GM06990 (cell line): ENCODE data around the gene ZC3H4.
"Not testable (repeated sequence)": the region's sequence is repeated elsewhere in the genome, so short reads cannot be mapped to it uniquely, and the experiment has no call there.

ENCODE experiments used
- DNase-seq: peaks from one replicate; pipeline ENCODE4 v3.0.0-alpha.2; 2011; ENCODE audit not compliant: insufficient read length; ENCODE audit errors: extremely low read depth
- H3K27me3 ChIP-seq: replicated peaks from 2 replicates; pipeline ENCODE4 v1.6.0; 2011; ENCODE audit warnings: low read length; ENCODE audit not compliant: control insufficient read depth, insufficient read depth
- H3K36me3 ChIP-seq: 2 replicates; pipeline ENCODE4 v1.5.1; 2011; ENCODE audit warnings: low read length; ENCODE audit not compliant: control insufficient read depth, insufficient read depth
- H3K4me3 ChIP-seq: replicated peaks from 2 replicates; pipeline ENCODE4 v1.5.1; 2011; ENCODE audit warnings: low read depth, mild to moderate bottlenecking, control low read depth, low read length
- CTCF ChIP-seq: IDR thresholded peaks from 2 replicates; pipeline ENCODE4 v1.5.1; 2011; ENCODE audit warnings: low read length, control low read depth, mild to moderate bottlenecking, inconsistent platforms; ENCODE audit not compliant: insufficient read depth, poor library complexity, severe bottlenecking

ZC3H4 gene

DNA sequence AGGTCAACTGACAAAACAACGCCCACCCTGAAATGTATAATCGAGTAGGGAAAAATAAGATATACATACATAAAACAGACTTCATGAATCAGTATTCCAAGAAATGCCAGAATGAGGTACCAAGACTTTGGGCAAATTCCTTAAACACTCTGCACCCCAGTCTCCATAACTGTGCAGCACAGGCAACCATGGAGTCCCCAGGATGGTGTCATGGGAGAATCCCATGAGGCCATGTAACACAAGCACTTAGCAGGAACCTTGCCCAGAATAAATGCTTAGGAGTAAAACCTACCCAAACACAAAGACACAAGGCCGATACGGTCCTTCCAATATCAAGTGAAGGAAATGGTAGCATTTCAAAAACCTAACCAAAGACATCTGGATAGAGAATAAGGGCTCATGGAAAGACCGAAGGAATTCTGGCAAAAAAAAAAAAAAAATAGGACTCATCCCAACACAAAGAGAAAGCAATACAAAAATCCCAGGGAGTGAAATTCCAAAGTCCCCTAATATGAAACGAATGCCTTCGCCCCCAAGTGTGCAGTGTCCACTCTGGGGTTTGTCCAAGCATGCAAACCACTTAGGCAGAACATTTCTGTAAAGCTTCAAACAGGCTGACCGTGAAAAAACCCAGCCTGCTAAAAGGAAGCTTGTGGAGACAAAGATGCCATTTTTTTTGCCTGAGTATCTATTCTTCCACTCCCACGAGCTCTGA lies 11.1 kb downstream of the ZC3H4 start:
- no peak for DNase-seq
- no peak overlapping the region for H3K4me3 ChIP-seq
- TF ChIP-seq CTCF: no peak
- no peaks in the 10 kb centered on the region for H3K27me3 ChIP-seq
- peaks cover 9% of the 10 kb centered on the region for H3K36me3 ChIP-seq

- not testable (repeated sequence) for H3K27me3 ChIP-seq, DNase-seq, H3K36me3 ChIP-seq, H3K4me3 ChIP-seq
Measured at GRCh38 chr19:47101116-47101515, 12.5 kb downstream of the ZC3H4 start.

GRCh38 chr19:47100290-47100689 lies 13.3 kb downstream of the ZC3H4 start:
- TF ChIP-seq CTCF: no peak
- Histone ChIP-seq H3K36me3 (peaks cover 6% of the 10 kb centered on the region), H3K4me3 (no peak overlapping the region), H3K27me3 (no peaks in the 10 kb centered on the region)
- DNase-seq: no peak

DNA sequence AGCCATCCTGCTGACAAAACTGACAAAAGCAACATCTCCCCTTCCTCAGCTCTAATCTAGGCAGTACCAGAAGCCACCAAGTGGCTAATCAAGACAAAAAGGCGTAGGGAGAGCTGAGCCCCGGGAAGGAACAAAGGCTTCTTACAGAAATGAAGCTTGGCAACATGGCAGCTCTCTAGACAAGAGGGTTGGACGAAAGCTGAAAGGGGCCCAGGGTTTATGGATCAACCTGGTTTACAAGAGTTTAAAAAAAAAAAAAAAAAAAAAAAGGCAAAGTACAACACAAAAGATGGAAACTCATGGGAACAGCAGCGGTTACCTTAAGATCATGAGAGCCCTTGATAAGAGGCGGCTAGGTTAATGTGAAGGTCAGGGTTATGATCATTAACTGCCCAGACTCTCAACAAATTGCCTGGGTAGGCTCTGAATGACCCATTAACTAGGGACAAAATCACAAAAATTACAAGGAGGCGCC lies 14.0 kb downstream of the ZC3H4 start:
- Histone ChIP-seq H3K4me3 (no peak overlapping the region), H3K36me3 (peaks cover 6% of the 10 kb centered on the region), H3K27me3 (no peaks in the 10 kb centered on the region)
- TF ChIP-seq CTCF: no peak
- DNase-seq: no peak

DNA sequence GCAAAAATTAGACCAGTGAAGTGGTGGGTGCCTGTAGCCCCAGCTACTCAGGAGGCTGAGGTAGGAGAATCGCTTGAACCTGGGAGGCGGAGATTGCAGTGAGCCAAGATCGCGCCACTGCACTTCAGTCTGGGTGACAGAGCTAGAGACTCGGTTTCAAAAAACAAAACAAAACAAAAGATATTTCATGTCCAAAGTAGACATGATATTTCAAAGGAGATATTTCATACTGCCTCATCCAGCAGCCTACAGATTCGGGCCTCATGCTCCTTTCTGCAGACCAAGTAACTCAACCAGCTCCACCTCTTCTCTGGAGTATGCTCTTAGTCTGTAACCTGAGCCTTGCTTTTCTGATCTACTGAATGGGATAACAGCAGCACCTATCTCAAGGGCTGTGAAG lies 15.0 kb downstream of the ZC3H4 start:
- no peak for TF ChIP-seq CTCF
- no peak for DNase-seq
- no peaks in the 10 kb centered on the region for H3K27me3 ChIP-seq
- H3K36me3 ChIP-seq: peaks cover 6% of the 10 kb centered on the region
- no peak overlapping the region for H3K4me3 ChIP-seq

- H3K36me3 ChIP-seq: peaks cover 6% of the 10 kb centered on the region
- no peak for DNase-seq
- H3K4me3 ChIP-seq: no peak overlapping the region
Measured at GRCh38 chr19:47097396-47098201, 16.0 kb downstream of the ZC3H4 start.

More at GRCh38 chr19:47097396-47098201, 16.0 kb downstream of the ZC3H4 start:
- no peak for TF ChIP-seq CTCF
- H3K27me3 ChIP-seq: no peaks in the 10 kb centered on the region
